ELF-1 (cell line): Measurements from ENCODE around the gene ADGRL2.

Experiments
- DNase-seq: peaks from one replicate; pipeline ENCODE4 v3.0.0-alpha.2; 2016; ENCODE audit warnings: low read depth, low spot score

The ADGRL2 gene

DNA sequence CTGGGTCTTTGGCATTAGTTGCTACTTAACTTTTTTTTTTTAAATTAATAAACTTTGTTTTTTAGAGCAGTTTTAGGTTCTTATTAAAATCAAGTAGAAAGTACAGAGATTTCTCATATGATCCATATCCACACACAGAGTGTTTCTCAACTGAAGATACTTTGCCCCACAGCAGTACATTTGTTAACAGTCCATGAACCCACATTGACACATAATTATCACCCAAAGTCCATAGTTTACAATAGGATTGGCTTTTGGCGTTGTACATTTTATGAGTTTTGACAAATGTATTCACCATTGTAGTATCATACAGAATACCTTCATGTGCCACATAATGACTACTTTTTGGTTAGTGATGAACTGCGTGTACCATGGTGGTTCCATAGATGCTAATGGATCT is 106.8 kb downstream of the ADGRL2 start:
- no peak for DNase-seq

- no peak for DNase-seq
These were observed 111.6 kb downstream of the ADGRL2 start for GRCh38 chr1:81912383-81912782.

DNA sequence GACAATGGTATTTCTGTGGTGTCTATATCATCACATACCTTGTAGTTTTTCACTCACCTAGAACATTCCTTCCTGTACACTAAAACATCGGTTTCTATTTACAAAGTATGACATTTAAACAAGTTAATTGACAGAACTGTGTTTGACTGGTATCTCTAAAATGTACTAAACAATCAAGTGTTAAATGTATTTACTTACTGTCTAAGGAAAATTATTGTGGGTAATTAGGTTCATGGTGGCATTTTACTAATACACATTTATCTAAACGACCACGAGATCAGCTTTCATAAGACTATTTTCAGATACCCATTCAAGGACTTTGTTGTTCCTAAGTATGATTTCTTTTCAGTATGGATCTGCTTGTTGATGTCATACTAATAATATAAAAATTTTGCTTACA is 115.2 kb downstream of the ADGRL2 start:
- no peak for DNase-seq

GRCh38 chr1:81920245-81920740 is 119.6 kb downstream of the ADGRL2 start:
- peak; percentile 95 for DNase-seq

- no peak for DNase-seq
These were observed 120.2 kb downstream of the ADGRL2 start for GRCh38 chr1:81920886-81921285.

GRCh38 chr1:81921344-81921743 is 120.6 kb downstream of the ADGRL2 start:
- no peak for DNase-seq

- no peak for DNase-seq
These were observed 121.2 kb downstream of the ADGRL2 start for GRCh38 chr1:81921851-81922462.

GRCh38 chr1:81922955-81923354 is 122.2 kb downstream of the ADGRL2 start:
- no peak for DNase-seq

- no peak for DNase-seq
These were observed 128.4 kb downstream of the ADGRL2 start for GRCh38 chr1:81929106-81929505.

GRCh38 chr1:81936853-81937252 is 136.1 kb downstream of the ADGRL2 start:
- DNase-seq: no peak

DNA sequence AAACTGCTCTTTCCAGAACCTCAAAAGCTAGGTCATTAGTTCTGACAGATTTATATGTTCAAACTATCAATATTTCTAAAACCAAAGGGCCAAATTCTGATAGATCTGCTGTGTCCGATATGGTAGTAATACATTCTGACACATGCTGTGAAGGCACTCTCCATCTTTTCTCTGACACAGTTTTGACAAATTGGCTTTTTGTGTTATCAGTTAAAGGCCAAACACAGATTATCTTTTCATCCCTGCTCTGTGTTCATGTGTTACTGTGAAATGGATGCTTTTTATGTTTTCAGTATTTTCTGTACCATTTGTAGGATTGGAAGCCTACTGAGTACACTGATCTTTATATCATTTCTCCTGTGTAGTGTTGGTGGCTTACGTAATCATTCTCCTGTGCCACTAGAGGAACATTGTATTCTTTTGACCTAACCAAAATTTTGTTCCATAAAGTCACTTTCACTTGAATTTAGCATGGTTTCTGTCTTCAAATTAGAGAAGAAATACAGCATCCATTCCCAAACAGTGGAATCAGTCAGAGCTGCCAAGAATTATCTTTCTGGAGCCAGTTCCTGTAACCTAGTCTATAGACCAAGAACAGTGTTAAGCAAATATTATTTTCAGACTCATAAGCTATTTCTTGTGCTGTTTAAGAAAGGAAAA is 137.2 kb downstream of the ADGRL2 start:
- DNase-seq: no peak

DNA sequence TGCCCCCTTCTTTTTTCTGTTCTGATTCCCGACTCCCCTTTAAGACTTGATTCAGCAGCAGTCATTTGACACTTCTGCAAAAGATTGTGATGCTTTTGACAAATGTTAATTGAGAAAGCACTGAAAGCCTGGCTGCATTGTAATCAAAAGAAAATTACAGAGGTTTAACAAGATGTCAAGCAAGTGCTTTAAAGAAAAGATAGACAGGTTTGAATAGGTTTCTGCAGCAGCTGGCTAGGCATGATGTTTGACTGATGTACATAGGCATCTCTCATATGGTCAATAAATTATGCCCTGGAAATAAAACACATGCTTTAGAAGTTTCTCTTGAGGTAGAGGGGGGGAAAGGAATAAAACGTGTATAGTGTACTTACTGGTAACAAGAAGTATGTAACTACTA is 147.8 kb downstream of the ADGRL2 start:
- no peak for DNase-seq

DNA sequence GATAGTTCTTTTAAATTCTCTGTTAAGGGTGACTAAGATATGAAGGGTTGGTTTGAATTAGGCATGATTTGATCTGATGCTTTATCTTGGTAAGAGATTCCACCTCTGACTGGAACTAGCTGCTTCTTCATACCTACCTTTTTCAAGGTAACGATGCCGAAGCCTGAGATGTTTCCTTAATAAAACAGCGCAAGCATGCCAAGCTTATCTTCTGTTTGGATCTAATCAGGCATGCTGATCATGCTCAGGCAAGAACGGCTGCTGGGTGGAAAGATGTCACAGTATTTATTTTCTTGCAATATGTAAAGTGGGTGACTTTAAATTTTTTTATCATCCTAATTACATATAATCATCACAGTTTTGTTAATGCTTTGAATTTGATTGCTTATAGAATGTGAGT is 148.7 kb downstream of the ADGRL2 start:
- no peak for DNase-seq

DNA sequence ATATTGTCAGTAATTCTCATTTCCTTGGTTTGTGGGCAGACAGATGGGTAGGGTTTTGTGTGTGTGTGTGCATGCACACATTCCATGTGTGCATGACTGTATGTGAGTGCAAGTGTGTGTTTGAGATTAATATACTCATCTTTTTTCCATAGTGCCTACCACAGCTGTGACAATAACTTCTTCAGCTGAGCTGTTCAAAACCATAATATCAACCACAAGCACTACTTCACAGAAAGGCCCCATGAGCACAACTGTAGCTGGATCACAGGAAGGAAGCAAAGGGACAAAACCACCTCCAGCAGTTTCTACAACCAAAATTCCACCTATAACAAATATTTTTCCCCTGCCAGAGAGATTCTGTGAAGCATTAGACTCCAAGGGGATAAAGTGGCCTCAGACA is 149.3 kb downstream of the ADGRL2 start:
- DNase-seq: no peak

GRCh38 chr1:81950591-81951244 is 150.0 kb downstream of the ADGRL2 start:
- DNase-seq: no peak

- DNase-seq: no peak
These were observed 153.8 kb downstream of the ADGRL2 start for GRCh38 chr1:81954534-81955020.

DNA sequence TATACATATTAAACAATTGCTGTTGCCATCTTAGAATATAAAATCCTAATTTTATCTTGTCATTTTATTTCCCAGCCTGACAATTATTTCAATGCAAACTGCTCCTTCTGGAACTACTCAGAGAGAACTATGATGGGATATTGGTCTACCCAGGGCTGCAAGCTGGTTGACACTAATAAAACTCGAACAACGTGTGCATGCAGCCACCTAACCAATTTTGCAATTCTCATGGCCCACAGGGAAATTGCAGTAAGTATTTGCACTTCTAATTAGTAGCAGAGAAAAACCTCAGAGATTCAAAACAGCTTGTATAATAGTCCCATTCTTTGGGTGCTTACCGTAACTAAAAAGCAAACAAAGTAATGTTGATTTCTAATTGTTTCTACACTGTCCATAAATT is 167.2 kb downstream of the ADGRL2 start:
- no peak for DNase-seq

DNA sequence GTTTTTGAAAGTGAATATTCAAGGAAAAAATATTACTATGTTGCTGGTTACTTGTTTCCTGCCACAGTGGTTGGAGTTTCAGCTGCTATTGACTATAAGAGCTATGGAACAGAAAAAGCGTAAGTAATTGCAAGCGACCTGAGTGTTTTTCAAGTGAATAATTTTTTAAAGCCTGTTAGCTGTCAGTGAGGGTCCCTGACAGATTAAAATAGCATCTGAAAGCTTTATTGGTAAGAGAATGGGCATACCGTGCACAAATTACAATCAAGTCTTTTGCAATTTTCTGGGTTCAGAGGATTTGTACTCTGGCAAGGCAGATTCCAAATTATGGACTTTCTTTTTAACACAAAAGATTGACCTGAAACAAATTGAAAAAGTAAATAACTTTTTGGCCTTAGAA is 169.7 kb downstream of the ADGRL2 start:
- DNase-seq: no peak

GRCh38 chr1:81974222-81974841 is 173.6 kb downstream of the ADGRL2 start:
- no peak for DNase-seq

GRCh38 chr1:81974883-81975555 is 174.3 kb downstream of the ADGRL2 start:
- no peak for DNase-seq

- DNase-seq: no peak
These were observed 175.8 kb downstream of the ADGRL2 start for GRCh38 chr1:81976539-81976938.

DNA sequence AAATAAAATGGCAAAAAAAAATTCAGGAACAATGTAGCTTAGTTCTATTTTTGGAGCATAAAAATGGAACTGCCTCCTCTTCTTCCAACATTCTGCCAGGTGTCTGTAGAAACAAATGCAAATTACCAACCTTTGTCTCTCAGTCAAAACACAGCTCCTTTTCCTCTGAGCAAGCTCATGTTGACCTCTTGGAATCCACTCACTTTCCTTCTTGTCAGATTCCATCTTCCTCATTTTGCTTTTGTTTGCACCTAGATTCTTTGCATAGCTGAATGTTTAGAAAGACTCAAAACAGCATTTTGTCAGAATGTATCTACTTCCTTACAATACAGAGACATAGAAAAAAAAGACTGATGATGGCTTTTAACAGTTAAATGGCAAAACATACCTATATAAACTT is 178.2 kb downstream of the ADGRL2 start:
- DNase-seq: peak; percentile 33
